HepG2 (cell line): Measurements from ENCODE around the gene PHYHIPL. TPM values are rescaled to one million over a fixed set of nuclear protein-coding genes. Genes with fewer than 3 reads are reported as not detected.

Experiments
- ATAC-seq: fragments of 200-7000 bp; cut with Tn5 transposase; 3 replicates; pipeline ENCODE4 v1.9.1; 2020; ENCODE audit warnings: mild to moderate bottlenecking, moderate library complexity
- BruUV-seq: library from RNA; stranded (reverse); fragments of 400-500 nt; replicated peaks from 2 replicates; lab custom pipeline; 2021; lab: Mats Ljungman, UMichigan
- CTCF ChIA-PET: fragments of 300-600 bp; formaldehyde crosslinking; extraction: SDS; loops from one replicate; lab custom pipeline; 2021; ENCODE audit warnings: low total read pairs, inconsistent platforms, low intra/inter-chr PET ratio; lab: Yijun Ruan, JAX
- POLR2A ChIA-PET: fragments of 350-600 bp; sonication (Branson Sonifier 250); formaldehyde crosslinking; loops from one replicate; lab custom pipeline; 2020; ENCODE audit warnings: antibody characterized with exemption, inconsistent platforms; lab: Yijun Ruan, JAX
- DNase-seq: peaks from one replicate; pipeline ENCODE4 v3.0.0-alpha.2; 2015; ENCODE audit warnings: low spot score
- FAIRE-seq: peaks from 3 replicates; lab custom pipeline; 2011; peaks lifted over from hg19 to GRCh38; lab: Jason Lieb, UNC
- H2AFZ ChIP-seq: one replicate; pipeline ENCODE4 v1.6.1; 2011; ENCODE audit warnings: low read length, inconsistent platforms
- H3K27ac ChIP-seq: fragments of 300-600 bp; 3 replicates; pipeline ENCODE4 v1.8.0; 2011; ENCODE audit warnings: mixed run types, mild to moderate bottlenecking, mixed read lengths, low read length, inconsistent platforms; ENCODE audit not compliant: insufficient read depth; ENCODE audit errors: extremely low read length
- H3K27me3 ChIP-seq, 2 experiments: fragments of 200-600 bp in 1 of 2; 2 replicates in 1 of 2; 3 replicates in 1 of 2; pipeline versions ENCODE4 v1.6.0 to v1.8.0; 2011; ENCODE audit warnings: low read length in 2 of 2, mild to moderate bottlenecking in 2 of 2, moderate library complexity in 2 of 2, inconsistent platforms in 1 of 2; ENCODE audit not compliant: insufficient read depth in 2 of 2, control insufficient read depth in 1 of 2
- H3K36me3 ChIP-seq, 2 experiments: fragments of 200-600 bp in 1 of 2; replicated peaks in 1 of 2; 2 replicates in 1 of 2; 3 replicates in 1 of 2; pipeline versions ENCODE4 v1.5.1 to v1.8.0; 2011; ENCODE audit warnings: low read length in 2 of 2, inconsistent platforms in 1 of 2; ENCODE audit not compliant: insufficient read depth in 2 of 2, control insufficient read depth in 1 of 2
- H3K4me1 ChIP-seq: 2 replicates; pipeline ENCODE4 v1.5.1; 2012; ENCODE audit warnings: low read length, inconsistent platforms; ENCODE audit not compliant: insufficient read depth
- H3K4me2 ChIP-seq: 2 replicates; pipeline ENCODE4 v1.6.0; 2011; ENCODE audit warnings: low read depth, low read length, inconsistent platforms
- H3K4me3 ChIP-seq, 3 experiments: fragments of 200-600 bp in 1 of 3; sonication (generic), shearing (Covaris generic) in 1 of 3; replicated peaks in 1 of 3; 2 replicates each; pipeline ENCODE4 v1.5.1; 2011 to 2016; ENCODE audit warnings: low read length in 3 of 3, inconsistent platforms in 2 of 3, low read depth in 2 of 3, mild to moderate bottlenecking in 2 of 3, control low read depth in 1 of 3, mixed read lengths in 1 of 3; ENCODE audit not compliant: insufficient read depth in 1 of 3
- H3K79me2 ChIP-seq: one replicate; pipeline ENCODE4 v1.6.1; 2011; ENCODE audit warnings: low read length, inconsistent platforms; ENCODE audit not compliant: insufficient read depth
- H3K9ac ChIP-seq: 2 replicates; pipeline ENCODE4 v1.6.0; 2011; ENCODE audit warnings: mild to moderate bottlenecking, low read depth, low read length, inconsistent platforms; ENCODE audit not compliant: insufficient read depth
- H3K9me3 ChIP-seq: 2 replicates; pipeline ENCODE4 v1.5.1; 2012; ENCODE audit warnings: mild to moderate bottlenecking, low read length
- H4K20me1 ChIP-seq: 2 replicates; pipeline ENCODE4 v1.6.0; 2011; ENCODE audit warnings: inconsistent platforms, mild to moderate bottlenecking, low read length, moderate library complexity; ENCODE audit not compliant: insufficient read depth
- DRAP1 ChIP-seq: IDR thresholded peaks from 2 replicates; pipeline ENCODE4 v1.6.1; 2016; ENCODE audit warnings: missing genetic modification reagents, missing compliant biosample characterization
- HOXA9 ChIP-seq: sonication (generic); formaldehyde crosslinking; IDR thresholded peaks from 2 replicates; pipeline ENCODE4 v1.8.1; 2022; ENCODE audit warnings: missing genetic modification reagents, mild to moderate bottlenecking, moderate library complexity, borderline replicate concordance
- JARID2 ChIP-seq: sonication (generic); formaldehyde crosslinking; IDR thresholded peaks from 2 replicates; pipeline ENCODE4 v1.8.1; 2023; ENCODE audit warnings: missing genetic modification reagents, inconsistent platforms; ENCODE audit not compliant: insufficient replicate concordance
- NCOR1 ChIP-seq: fragments of 200-600 bp; sonication (generic); IDR thresholded peaks from 2 replicates; pipeline ENCODE4 v1.7.0; 2017; ENCODE audit warnings: antibody characterized with exemption, low read length, borderline replicate concordance
- RFX5 ChIP-seq: IDR thresholded peaks from 2 replicates; pipeline ENCODE4 v1.6.1; 2011; ENCODE audit warnings: low read depth, low read length, improper control_type of control experiment
- RFXANK ChIP-seq: IDR thresholded peaks from 2 replicates; pipeline ENCODE4 v1.6.1; 2016
- SP4 ChIP-seq: sonication (generic); formaldehyde crosslinking; IDR thresholded peaks from 2 replicates; pipeline ENCODE4 v1.8.1; 2023; ENCODE audit warnings: mild to moderate bottlenecking, missing genetic modification reagents
- ZBTB21 ChIP-seq: sonication (generic); formaldehyde crosslinking; IDR thresholded peaks from 2 replicates; pipeline ENCODE4 v1.4.0; 2020; ENCODE audit warnings: missing genetic modification reagents
- ZNF564 ChIP-seq: sonication (generic); formaldehyde crosslinking; IDR thresholded peaks from 2 replicates; pipeline ENCODE4 v1.8.1; 2023; ENCODE audit warnings: mild to moderate bottlenecking, missing genetic modification reagents
- ZNF569 ChIP-seq: sonication (generic); formaldehyde crosslinking; IDR thresholded peaks from 2 replicates; pipeline ENCODE4 v1.5.0; 2020; ENCODE audit warnings: mild to moderate bottlenecking, missing genetic modification reagents, moderate library complexity, borderline replicate concordance
- ZNF660 ChIP-seq: sonication (generic); formaldehyde crosslinking; IDR thresholded peaks from 2 replicates; pipeline ENCODE4 v1.5.1; 2020; ENCODE audit warnings: mild to moderate bottlenecking, low read depth, missing genetic modification reagents, borderline replicate concordance
- in situ Hi-C: cut with HindIII; loops from 2 replicates; pipeline ENCODE4 v1.10.0; 2017; ENCODE audit warnings: low pct_unique_long_range_greater_than_20kb; ENCODE audit not compliant: extremely low pct_ligation_motif_present
- intact Hi-C: fragments of 100-400 bp; cut with micrococcal nuclease; formaldehyde crosslinking; loops from one replicate; pipeline ENCODE4 v1.10.0; 2022; ENCODE audit not compliant: unreplicated experiment
- polyA plus RNA-seq, 8 experiments: library from polyadenylated mRNA; depleted of rRNA in 3 of 8; stranded (reverse) in 7 of 8; unstranded in 1 of 8; fragments of >200 nt; fragmentation: Illumina TruSeq in 4 of 8; extraction: Trizol in 4 of 8; gene quantifications; 2 replicates each; pipeline versions ENCODE4 v1.2.1 to v1.2.3, GENCODE V29; 2011 to 2016; ENCODE audit warnings: low read depth in 4 of 8, missing spikeins in 1 of 8, mixed read lengths in 1 of 8; ENCODE audit not compliant: insufficient read depth in 1 of 8
- total RNA-seq, 5 experiments: library from RNA; depleted of rRNA; stranded (reverse); fragments of >200 nt; fragmentation: Illumina TruSeq; extraction: Trizol; gene quantifications; 2 replicates each; pipeline ENCODE4 v1.2.3, GENCODE V29; 2016; ENCODE audit warnings: low read depth in 1 of 5

The PHYHIPL gene
- total and polyA plus RNA-seq, 2 of the 13 experiments (the other 11 are each of a cell fraction or from before 2014, with no cell fraction given) = 40.6 to 78.5 TPM

- Histone ChIP-seq H3K27me3 (no peaks in the 10 kb centered on the region), H3K36me3 (peaks cover 10 to 73% of the 10 kb centered on the region in 2 experiments), H4K20me1 (peaks cover 5% of the 10 kb centered on the region; the same call in 1 of the 2 replicates), H3K27ac (no peak overlapping the region), H3K9ac (no peak overlapping the region), H3K4me1 (no peaks in the 10 kb centered on the region), H3K4me3 (no peak overlapping the region), H2AFZ (no peak overlapping the region), H3K79me2 (peaks cover 30% of the 10 kb centered on the region), H3K4me2 (no peak overlapping the region), H3K9me3 (no peaks in the 10 kb centered on the region)
- ChIA-PET POLR2A (no interaction called here), CTCF (no interaction called here)
- no TSS peak for BruUV-seq
- intact Hi-C loops (no loop called here), in situ Hi-C loops (loop anchor here (10.0 kb wide), 1 partner anchor 283 kb away; no protein-coding TSS in a partner anchor)
- DNase-seq (no peak), ATAC-seq (no peak), FAIRE-seq (no peak)
- TF ChIP-seq SP4 (CRISPR knock-in tag) (no peak), ZBTB21 (no peak), ZNF660 (CRISPR knock-in tag) (no peak), RFX5 (no peak), RFXANK (CRISPR knock-in tag) (no peak), JARID2 (no peak), ZNF564 (CRISPR knock-in tag) (no peak), ZNF569 (CRISPR knock-in tag) (no peak), NCOR1 (no peak), HOXA9 (CRISPR knock-in tag) (no peak), DRAP1 (no peak)
These were observed 61.3 kb downstream of the PHYHIPL start for GRCh38 chr10:59237775-59238174.
